Stimulated activated naive CD8-positive, alpha-beta T cell treated with anti-CD3 and anti-CD28 coated beads, Interleukin-15, Interleukin-2, amounts not matched to agents 100 U/mL and 50 U/mL, for 24 hours (primary cell): ENCODE measurements around the gene IGF2BP3.
"Not testable (repeated sequence)": the region's sequence is repeated elsewhere in the genome, so short reads cannot be mapped to it uniquely, and the experiment has no call there.

ENCODE experiments used
- ATAC-seq: fragments of 150-1000 bp; cut with Tn5 transposase; one replicate; pipeline ENCODE4 v1.10.0; 2021
- DNase-seq: peaks from one replicate; pipeline ENCODE4 v3.0.0; 2021

IGF2BP3 gene

DNA sequence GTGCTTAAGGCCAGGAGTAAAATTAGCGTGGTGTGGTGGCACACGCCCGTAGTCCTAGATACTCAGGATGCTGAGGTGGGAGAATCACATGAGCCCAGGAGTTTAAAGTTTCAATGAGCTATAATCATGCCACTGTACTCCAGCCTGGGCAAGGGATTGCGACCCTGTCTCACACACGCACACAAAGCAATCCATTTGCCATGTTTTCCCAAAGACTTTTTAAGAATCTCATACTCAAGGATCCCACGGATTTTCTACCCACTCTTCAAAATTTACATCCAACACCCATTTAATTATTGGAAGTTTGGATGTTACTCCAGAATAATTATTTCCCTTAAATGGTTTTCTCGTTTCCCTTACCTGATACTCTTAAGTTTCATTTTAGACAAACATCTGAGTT lies 47.9 kb downstream of the IGF2BP3 start:
- DNase-seq = no peak
- no peak for ATAC-seq

DNA sequence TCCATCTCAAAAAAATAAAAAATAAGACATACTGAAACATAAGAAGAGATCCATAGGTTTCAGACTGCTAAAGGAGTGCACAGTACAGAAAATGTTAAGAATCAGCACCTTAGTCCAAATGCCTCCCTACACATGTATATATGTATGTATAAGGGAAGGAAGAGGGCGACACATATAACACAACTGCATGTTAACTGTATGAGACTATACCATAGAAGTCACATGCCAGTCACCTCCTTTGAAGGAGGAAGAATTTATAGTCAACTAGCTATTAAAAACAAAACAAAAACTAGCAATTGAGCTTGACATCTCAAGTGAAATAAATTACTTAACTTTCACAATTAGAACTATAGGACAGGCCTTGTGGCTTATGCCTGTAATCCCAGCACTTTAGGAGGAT lies 50.4 kb downstream of the IGF2BP3 start:
- ATAC-seq = peak; percentile 28
- no peak for DNase-seq

DNA sequence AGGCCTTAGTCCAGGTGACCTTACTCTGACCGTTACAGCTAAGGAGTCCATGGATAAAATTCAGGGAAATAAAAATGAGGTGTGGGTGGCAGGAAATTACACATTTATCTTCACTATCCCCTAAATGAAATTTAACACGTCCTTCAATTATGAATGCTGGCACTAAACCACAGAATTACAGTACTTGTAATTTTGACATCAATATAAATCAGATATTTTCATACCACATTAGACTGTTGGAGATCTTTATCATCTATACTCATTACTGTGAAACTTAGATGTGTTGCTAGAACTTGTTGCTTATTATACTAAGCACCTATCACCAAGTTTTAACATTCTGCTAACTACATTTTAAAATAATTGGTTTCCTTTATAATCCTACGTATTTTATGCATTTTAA lies 51.1 kb downstream of the IGF2BP3 start:
- ATAC-seq (no peak), DNase-seq (no peak)

DNA sequence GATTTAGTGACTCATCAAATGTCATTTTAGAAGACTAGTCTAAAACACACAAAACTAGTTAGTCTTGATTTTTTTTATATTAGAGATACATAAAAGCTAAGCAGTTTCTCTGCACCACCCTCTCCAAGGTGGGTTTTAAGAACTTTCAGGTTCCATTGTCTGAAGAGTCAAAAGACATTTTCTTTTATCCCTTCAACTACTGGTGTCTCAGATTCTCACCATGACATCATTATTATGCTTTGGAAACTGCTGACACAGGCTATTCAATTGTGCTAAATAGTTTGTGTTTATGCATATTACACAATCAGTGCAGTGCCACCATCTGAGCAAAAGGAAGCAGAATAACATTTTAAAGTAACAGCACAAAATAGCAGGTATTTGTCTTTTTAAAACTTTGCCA lies 52.2 kb downstream of the IGF2BP3 start:
- DNase-seq (no peak), ATAC-seq (no peak)

DNA sequence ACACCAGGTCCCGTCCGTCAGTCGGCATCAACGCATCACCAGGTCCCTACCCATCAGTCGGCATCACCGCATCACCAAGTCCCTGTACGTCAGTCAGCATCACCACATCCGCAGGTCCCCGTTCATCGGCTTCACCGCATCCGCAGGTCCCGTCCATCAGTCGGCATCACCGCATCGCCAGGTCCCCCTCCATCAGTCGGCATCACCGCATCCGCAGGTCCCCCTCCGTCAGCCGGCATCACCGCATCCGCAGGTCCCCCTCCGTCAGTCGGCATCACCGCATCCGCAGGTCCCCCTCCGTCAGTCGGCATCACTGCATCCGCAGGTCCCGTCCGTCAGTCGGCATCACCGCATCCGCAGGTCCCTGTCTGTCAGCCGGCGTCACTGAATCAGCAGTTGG lies 55.1 kb downstream of the IGF2BP3 start:
- DNase-seq = no peak
- no peak for ATAC-seq

DNA sequence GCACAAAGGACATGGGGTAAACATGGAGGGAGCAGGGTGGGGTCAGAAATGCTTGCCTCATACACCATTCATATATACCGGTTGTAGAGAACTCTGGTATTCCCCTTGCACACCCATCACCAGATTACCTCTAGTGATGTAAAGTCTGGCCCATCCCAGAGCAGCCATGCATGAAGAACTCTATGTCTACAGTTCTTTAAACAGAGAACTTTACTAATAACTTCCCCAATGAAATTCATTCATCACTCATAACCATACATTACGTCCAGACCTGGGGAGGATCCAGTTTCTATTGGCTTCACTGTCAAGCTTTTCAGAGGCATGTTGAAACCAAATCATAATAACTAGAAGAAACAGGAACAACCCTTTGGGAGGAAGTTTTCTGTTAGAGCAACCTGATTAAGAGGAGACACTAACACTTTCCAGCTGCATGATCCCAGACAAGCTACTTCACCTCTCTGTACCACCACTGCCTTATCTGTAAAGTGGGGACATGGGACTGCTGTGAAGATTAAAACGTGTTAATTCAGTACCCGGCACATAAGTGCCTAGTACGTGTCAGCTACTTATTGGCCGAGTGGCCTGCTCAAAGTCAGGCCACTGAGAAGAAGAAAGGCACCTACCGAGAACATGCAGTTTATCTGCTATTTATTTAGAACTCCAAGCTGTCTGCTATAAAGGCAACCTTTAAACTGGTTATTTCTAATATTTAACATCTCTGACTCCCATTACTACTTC lies 59.7 kb downstream of the IGF2BP3 start:
- peak; percentile 63 for ATAC-seq
- no peak for DNase-seq

DNA sequence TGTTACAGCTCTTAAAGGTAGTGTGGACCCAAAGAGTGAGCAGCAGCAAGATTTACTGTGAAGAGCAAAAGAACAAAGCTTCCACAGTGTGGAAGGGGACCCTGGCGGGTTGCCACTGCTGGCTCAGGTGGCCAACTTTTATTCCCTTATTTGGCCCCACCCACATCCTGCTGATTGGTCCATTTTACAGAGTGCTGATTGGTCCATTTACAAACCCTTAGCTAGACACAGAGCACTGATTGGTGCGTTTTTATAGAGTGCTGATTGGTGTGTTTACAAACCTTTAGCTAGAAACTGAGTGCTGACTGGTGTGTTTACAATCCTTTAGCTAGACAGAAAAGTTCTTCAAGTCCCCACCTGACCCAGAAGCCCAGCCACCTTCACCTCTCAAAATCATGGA lies 63.7 kb downstream of the IGF2BP3 start:
- DNase-seq, ATAC-seq: not testable (repeated sequence)

DNA sequence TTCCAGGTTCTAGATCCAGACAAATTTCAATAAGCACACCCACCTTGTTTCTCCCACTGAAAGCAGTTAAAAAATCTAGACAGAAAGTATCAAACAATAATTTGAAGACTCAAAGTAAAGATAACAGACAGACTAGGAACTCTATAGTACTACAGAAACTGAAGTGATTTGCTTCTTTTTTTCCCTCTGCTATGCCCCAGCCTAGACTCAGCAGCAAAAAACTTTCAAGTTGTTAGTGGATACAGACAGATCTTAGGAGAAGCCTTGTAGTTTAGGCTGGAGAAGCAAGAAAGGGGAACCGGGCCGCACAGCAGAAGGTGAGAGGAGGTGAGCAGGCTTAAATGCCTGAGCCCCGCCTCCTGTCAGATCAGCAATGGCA lies 65.1 kb downstream of the IGF2BP3 start:
- DNase-seq (no peak), ATAC-seq (no peak)

DNA sequence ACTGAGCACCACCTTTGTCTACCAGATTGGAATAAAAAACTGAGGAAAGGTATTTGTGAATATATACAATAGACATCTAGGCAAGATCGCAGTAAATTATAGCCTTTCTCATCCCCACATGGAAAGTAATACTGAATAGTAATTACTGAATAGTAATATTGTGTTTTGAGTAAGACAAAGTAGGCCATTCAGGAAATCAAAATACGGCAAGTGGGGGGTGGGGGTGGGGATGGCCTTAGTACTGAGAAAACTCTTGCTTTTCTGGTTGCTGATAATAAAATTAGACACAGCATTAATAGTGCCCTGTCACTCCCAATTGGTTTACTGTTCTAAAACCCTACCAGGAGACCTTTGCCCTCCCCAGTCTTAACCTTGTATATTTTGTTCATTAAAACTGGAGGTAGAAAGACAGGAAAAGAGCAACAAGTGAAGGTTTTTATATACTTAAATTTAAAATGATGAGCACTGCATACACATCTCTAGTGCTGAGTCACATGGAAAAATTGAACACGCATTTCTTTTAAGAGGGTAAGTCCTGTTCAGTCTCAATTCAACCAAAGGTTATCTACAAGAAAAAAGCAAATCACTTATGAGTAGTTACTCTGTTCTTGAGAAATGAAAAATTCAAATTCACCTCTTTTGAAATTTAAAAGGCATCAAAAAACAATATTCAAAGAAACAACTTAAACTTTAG lies 65.6 kb downstream of the IGF2BP3 start:
- DNase-seq (no peak), ATAC-seq (peak; percentile 86)

DNA sequence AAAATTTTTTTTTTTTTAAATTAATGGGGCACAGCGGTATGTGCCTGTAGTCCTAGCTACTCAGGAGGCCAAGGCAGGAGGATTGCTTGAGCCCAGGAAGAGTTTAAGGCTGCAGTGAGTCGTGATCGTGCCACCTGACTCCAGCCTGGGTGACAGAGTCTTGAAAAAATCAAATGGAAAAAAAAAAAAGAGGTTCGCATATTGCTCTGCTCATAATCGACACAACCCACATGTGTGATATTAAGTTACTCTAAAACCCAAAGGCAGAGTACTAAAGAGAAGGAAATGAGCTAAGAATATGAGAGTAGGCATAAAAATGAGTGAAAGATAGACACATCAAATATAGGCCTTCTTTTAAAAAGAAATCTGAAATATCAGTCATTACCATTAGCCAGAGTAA lies 66.3 kb downstream of the IGF2BP3 start:
- ATAC-seq (peak; percentile 29), DNase-seq (no peak)

DNA sequence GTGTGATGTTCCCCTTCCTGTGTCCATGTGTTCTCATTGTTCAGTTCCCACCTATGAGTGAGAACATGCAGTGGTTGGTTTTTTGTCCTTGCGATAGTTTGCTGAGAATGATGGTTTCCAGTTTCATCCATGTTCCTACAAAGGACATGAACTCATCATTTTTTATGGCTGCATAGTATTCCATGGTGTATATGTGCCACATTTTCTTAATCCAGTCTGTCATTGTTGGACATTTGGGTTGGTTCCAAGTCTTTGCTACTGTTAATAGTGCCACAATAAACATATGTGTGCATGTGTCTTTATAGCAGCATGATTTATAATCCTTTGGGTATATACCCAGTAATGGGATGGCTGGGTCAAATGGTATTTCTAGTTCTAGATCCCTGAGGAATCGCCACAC lies 72.2 kb downstream of the IGF2BP3 start:
- not testable (repeated sequence) for ATAC-seq, DNase-seq

DNA sequence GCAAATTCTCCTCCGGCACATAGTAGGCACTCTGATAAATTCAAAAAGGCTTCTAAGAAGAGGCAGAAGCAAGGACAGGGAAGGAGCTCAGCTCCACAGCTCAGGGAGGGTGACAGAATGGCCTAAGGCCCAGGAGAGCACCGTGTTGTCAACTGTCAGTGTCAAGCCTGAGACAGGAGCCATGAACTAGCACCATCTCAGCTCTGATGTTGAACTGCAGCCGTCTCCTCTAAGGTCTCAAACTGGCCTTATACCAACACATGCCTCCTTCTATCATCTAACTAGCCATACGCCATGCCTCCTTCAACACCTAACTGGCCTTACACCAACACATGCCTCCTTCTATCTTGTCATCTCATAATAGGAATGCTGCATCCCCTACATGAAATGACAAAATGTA lies 73.0 kb downstream of the IGF2BP3 start:
- no peak for ATAC-seq
- no peak for DNase-seq

DNA sequence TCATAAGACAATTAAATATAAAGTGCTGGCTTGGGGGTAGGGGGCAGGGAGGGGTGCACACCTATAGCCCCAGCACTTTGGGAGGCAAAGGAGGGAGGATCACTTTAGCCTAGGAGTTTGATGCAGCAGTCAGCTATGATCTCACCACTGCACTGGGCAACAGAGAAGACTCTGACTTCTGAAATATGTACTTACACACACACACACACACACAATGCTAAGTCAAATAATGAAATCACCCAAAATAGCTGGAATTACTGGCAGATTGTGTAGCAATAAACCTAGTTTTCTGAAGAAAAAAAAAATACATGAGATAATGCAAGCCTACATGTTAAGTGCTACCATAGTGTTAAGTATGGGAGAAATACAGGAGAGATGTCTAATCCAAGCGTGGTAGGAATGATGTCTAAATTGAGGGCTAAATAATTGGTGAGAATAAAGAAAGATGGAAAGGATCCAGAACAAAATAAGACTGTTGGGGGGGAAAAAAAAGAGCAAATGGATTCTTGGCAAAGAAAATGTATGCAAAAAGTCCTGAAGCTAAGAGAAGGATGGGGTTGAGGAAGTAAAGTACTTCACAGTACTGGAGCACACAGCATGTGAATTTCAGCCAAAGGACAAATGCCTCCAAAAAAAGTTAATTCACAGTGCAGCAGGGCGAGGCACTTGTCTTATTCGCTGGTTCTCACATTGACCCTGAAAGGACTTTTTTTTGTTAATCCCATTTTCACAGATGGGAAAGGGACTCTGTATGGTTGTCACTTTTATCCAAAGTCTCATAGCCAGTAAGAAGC lies 73.9 kb downstream of the IGF2BP3 start:
- DNase-seq (no peak), ATAC-seq (no peak)

DNA sequence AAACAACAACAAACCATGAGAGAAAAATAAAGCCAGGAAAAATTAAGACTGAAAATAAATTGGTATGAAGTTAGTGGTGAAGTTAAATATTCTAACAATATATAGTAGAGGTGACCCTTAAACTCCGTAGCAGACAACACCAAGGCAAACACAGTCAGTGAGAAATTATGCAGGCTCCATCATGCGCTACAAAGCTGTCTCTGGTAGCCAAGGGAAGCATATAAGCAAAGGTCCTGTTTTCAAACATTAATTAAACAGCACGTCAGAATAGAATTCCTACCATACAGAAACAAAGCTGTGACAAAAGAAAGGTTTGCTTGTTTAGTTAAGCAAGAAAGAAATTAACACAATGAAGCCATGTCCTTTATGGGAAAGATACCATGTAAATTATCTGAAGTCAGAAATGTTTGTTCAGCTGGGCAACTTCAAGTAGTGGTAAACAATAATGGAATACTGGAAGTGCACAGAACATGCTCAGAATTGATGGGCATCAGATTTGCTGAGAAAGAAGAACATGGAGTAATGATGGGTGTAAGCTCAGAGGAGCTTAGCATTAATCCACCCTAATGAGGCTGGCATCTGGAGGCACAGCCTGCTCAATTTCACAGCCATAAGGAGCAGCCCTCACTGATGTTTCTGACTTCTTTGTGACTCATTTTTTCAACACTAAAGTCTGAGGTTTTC lies 75.7 kb downstream of the IGF2BP3 start:
- ATAC-seq (no peak), DNase-seq (no peak)

DNA sequence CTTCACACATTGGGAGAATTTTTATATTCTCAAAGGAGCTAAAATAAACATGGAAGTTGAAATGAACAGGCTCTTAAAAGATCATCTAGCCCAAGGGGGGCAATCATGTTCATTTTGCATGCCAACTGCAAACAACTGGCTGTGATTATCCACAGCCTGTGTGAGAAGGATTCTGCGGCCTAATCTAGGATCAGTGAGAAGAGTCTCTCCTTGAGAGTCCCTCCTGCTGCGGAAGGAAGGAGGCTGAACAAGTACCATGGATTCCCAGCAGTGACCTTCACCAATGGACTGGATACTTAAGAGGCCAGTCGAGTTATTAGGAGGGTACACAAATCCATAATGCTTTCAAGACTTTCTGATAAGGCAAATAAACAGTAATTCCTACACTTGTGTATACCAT lies 76.7 kb downstream of the IGF2BP3 start:
- ATAC-seq (no peak), DNase-seq (no peak)

DNA sequence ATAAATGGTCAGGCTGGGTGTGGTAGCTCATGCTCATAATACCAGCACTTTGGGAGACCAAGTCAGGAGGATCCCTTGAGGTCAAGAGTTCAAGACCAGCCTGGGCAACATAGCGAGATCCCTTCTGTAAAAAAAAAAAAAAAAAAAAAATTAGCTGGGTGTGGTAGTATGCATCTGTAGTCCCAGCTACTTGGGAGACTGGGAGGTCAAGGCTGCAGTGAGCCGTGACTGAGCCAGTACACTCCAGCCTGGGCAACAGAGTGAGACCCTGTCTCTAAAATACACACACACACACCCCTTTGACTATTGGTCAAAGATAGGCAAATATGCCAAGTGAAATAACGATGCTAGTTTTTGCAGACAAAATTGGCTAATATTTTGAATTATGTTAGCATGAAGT lies 80.6 kb downstream of the IGF2BP3 start:
- ATAC-seq (no peak), DNase-seq (no peak)

DNA sequence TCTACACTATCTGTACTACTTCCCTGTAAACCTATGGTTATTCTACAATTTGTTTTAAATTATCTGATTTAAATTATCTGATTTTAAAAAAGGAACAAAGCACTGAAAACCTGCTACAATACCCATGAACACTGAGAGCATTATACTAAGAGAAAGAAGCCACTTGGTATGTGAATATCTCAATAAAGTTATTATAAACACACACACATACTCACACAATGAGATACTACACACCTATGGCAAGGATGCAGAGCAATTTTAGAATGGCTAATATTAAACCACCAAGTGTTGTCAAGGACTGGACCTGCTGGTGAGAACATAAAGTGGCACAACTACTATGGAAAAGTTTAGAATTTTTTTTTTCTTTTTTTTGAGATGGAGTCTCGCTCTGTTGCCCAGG lies 82.7 kb downstream of the IGF2BP3 start:
- ATAC-seq = no peak
- DNase-seq = no peak

DNA sequence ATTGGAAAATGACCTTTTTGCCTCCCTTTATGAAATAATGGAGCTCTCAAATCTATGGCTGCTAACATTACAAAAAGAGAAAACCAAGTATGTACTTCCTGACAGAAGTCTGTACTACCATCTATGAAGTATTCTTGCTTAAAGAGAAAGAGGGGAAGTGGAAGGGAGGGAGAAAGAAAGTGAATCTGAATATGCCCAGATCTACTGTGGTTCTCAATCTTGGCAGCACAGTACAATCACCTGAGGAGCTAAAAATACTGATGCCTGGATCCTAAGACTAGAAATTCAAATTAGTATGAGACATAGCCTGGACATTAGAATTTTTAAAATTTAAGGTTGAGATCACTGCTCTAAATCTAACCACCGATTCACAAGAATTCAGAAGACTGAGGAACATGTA lies 85.2 kb downstream of the IGF2BP3 start:
- ATAC-seq (no peak), DNase-seq (no peak)

DNA sequence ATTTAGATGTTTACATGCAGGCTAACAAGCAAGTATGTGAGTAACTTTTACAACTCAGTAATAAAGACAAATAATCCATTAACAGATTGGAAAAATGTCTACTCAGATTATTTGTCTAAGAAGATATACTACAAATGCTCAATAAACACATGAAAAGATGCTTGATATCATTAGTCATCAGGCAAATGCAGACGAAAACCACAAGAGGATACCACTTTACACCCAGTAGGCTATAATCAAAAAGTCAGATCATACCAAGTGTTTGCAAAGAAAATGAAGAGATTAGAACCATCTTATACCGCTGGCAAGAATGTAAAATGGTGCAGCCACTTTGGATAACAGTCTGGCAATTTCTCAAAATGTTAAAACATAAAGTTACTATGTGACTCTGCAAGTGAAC lies 87.1 kb downstream of the IGF2BP3 start:
- ATAC-seq = no peak
- no peak for DNase-seq

DNA sequence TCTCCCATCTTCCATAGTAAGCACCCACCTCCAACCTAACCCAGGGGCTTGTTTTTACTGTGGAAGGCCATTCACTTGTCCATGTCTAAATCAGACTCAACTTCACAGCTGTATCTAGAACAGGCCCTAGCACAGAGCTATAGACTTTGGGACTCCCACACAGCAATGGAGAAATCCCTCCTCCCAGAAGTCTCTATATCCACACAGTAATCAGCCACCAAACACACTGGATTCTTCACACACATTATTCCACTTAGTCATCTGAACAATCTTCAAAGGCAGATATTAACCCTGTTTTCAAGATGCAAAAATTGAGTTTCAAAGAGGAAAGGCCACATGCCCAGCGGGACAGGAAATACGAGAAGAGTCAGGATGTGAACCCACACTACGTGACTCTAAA lies 89.3 kb downstream of the IGF2BP3 start:
- DNase-seq = no peak
- peak; percentile 30 for ATAC-seq

DNA sequence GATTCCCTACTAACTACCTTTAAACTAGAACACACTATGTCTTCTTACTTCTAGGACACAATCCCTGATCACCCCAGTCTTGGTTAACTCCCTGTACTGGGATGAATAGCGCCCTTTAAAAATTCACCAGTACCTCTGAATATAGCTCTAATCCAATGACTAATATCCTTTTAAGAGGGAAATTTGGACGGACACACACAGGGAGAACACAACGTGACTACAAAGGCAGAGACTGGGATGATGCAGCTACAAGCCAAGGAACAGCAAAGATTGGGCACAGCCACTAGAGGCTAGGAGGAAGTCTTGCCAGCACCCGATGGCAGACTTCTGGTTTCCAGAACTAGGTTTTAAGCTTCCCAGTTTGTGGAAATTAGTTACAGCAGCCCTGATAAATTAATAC lies 89.7 kb downstream of the IGF2BP3 start:
- ATAC-seq = no peak
- no peak for DNase-seq

DNA sequence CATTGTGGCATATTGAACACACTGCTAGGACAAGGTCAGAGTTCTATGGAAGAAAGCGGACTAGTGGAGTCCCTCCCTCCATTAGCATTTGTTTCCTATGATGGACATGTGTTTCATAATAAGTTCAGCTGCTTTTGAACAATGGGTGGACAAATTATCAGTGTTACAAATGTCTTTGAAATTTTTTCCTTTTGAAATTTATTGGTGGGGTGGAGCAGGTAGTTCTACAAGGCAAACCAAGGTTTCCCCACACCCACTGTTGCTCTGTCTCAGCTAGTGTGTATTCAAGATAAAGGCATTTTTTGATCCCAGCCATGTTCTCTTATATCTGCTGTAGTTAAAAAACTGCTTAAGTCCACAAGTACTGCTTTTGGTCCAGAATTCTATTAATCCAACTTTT lies 91.3 kb downstream of the IGF2BP3 start:
- DNase-seq (no peak), ATAC-seq (no peak)

DNA sequence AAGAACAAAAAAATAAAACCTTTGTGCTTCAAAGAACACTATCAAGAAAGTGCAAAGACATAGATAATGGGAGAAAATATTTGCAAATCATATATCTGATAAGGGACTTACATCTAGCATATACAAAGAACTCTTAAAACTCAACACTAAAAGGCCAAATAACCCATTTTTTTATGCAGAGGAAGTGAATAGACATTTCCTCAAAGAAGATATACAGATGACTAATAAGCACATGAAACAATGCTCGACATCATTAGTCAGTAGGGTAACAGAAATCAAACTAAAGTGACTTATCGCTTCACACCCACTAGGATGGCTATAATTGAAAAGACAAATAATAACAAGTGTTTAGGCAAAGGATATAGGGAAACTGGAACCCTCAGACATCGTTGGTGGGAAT lies 93.2 kb downstream of the IGF2BP3 start:
- DNase-seq = no peak
- ATAC-seq = peak; percentile 25
